GM19372 (cell line): Measurements from ENCODE around the gene ECE1.
"Not testable (repeated sequence)": the region's sequence is repeated elsewhere in the genome, so short reads cannot be mapped to it uniquely, and the experiment has no call there.

Experiments
- ATAC-seq: cut with Tn5 transposase; IDR thresholded peaks from one replicate; pipeline ENCODE4 v1.9.1; 2021; ENCODE audit warnings: mild to moderate bottlenecking, low read depth, moderate library complexity; ENCODE audit not compliant: unreplicated experiment

The ECE1 gene

GRCh38 chr1:21293537-21294265 is 3.4 kb upstream of the ECE1 start:
- peak; percentile 24 for ATAC-seq

GRCh38 chr1:21292984-21293536 is 2.8 kb upstream of the ECE1 start:
- peak; percentile 25 for ATAC-seq

GRCh38 chr1:21292503-21292983 is 2.3 kb upstream of the ECE1 start:
- no peak for ATAC-seq

GRCh38 chr1:21291964-21292363 is 1.7 kb upstream of the ECE1 start:
- no peak for ATAC-seq

- no peak for ATAC-seq
These were observed 921 bp upstream of the ECE1 start for GRCh38 chr1:21291184-21291583.

- ATAC-seq = no peak
These were observed 282 bp upstream of the ECE1 start for GRCh38 chr1:21290546-21290944.

- ATAC-seq = no peak
These were observed 1.1 kb downstream of the ECE1 start for GRCh38 chr1:21289127-21289526.

- no peak for ATAC-seq
These were observed 2.3 kb downstream of the ECE1 start for GRCh38 chr1:21287905-21288514.

- not testable (repeated sequence) for ATAC-seq
These were observed 4.9 kb downstream of the ECE1 start for GRCh38 chr1:21285386-21285785.

- ATAC-seq = no peak
These were observed 5.2 kb downstream of the ECE1 start for GRCh38 chr1:21285055-21285372.

- no peak for ATAC-seq
These were observed 5.8 kb downstream of the ECE1 start for GRCh38 chr1:21284206-21285054.

- ATAC-seq = no peak
These were observed 6.7 kb downstream of the ECE1 start for GRCh38 chr1:21283524-21283923.

GRCh38 chr1:21282020-21282419 is 8.2 kb downstream of the ECE1 start:
- not testable (repeated sequence) for ATAC-seq

GRCh38 chr1:21280482-21280881 is 9.8 kb downstream of the ECE1 start:
- no peak for ATAC-seq

- ATAC-seq = no peak
These were observed 10.2 kb downstream of the ECE1 start for GRCh38 chr1:21280011-21280471.

- ATAC-seq = no peak
These were observed 11.1 kb downstream of the ECE1 start for GRCh38 chr1:21278860-21279845.

GRCh38 chr1:21278208-21278859 is 11.9 kb downstream of the ECE1 start:
- no peak for ATAC-seq

GRCh38 chr1:21277180-21277579 is 13.1 kb downstream of the ECE1 start:
- ATAC-seq = no peak

GRCh38 chr1:21272540-21272939 is 17.7 kb downstream of the ECE1 start:
- ATAC-seq = no peak
